ENCODE data around the gene BMPR1A.
A peak's percentile ranks its signal among the peaks of the same experiment; 100 is the strongest.
"Not testable (repeated sequence)": the region's sequence is repeated elsewhere in the genome, so short reads cannot be mapped to it uniquely, and the experiment has no call there.

Gene BMPR1A

DNA sequence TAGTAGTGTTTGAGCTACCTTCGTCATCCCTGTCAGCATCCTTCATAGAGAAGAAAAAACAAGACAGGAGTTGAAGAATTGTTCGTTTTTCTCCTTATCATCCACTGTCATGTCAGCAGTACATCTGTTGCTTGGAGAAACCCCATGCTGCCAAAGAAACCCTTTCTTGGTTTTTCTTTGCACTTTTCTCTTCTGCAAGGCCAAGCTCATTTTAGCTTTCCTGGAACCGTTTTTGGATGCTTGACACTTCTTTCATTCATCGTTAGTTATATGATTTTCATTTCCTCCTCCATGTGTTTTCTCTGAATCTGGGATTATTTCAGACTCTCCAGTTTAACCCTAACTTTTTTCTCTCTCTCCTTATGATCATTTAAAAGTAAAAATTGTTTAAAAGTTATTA lies 142.1 kb downstream of the BMPR1A start:
- DNase-seq = no peak

DNA sequence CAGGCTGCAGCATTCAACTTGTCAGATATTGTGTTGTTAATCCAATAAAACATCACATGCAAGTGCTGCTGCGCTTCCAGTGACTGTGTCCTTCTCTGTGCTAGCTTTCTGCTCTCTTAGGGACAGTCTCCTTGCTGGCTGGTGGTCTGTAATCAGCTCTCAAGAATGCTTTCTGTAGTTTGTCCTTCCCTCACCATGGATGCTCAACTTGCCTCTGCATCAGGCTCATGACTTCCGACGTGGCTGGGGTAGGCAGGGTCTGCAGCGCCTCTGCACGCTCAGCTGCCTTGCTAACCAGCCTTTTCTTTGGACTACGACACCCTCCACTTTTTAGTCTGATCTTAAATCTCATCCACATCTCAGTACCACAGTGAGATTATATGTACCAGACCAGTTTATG lies 142.7 kb downstream of the BMPR1A start:
- DNase-seq = no peak

DNA sequence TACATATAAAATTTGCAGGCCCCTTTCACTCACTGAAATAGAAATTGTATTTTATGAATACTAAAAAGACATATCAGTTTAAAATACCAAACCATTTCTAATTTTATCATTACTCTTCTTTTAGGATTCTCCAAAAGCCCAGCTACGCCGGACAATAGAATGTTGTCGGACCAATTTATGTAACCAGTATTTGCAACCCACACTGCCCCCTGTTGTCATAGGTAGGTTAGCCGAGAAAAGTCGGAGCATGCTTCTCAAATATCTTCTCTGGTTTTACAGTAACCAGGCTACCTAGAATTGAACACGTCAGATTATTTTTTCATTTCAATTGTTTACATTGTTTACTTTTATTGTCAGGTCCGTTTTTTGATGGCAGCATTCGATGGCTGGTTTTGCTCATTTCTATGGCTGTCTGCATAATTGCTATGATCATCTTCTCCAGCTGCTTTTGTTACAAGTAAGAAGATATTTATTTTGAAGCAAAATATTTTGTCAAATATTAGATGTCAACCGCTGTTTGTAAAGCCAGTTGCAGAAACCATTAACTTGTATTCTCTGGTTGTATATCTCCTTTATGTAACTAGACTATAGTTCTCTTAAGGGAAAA lies 143.4 kb downstream of the BMPR1A start:
- peak; percentile 53 for DNase-seq

DNA sequence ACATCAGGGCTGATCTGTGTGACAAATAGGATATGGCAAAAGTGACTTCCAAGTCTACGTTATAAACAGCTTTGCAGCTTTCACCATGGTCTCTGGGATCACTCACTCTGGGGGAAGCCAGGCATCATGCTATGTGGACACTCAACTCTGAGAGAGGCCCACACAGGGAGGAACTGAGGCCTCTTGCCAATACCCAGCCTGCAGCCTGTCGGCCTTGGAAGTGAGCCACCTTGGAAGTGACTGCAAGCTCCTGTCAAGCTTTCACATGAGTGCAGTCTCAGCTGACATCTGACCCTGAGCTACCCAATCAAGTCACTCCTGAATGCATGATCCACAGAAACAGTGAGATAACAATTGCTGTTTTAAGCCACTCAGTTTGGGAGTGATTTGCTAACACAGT lies 144.5 kb downstream of the BMPR1A start:
- no peak for DNase-seq

DNA sequence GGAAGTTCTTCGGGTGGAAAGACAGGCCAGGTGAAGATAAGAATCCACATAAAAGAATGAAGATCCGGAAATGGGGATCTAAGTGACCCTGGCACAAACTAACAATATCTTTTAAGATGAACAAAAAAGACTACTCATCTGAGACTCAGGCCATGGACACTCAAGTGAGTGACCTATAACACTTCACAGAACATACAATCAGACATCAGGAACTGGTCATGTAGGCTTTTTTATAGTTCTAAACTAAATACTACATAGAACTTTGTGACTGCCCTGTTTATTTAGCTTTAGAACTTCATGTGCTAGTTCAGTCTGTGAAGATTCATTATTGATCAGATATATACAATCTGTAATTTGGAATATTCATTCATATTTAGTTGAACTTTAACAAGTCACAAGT lies 148.2 kb downstream of the BMPR1A start:
- DNase-seq = no peak

DNA sequence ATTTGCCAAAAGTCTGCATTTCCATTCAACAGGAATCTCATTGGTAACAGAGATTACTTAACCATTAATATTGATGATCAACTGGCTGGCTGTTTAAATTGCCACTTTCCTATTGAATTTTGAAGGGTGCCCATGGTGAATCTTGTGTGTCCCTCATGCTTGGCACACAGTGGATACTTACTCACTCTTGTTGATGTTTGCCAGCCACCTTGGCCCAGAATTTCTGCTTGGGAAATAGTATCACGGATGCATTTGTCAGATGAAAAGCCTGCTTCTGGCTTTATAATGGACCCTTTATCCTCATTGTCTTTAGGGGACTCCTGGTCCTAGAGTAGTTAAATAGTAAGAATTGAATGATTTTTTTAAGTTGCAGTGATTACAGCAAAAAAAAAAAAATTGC lies 149.0 kb downstream of the BMPR1A start:
- no peak for DNase-seq

DNA sequence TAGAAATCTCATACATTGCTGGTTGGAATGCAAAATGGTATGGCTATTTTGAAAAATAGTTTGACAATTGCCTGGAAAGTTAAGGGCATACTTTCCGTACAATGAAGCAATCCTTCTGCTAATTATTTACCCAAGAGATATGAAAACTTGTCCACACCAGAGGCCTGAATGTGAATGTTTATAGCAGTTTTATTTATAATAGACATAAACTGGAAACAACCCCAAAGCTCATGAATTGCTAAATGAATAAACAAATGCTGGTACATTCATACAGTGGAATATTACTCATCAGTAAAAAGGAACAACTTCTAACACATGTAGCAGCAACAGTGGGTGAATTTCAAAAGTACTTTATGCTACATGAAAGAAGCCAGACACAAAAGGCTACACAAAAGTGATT lies 158.3 kb downstream of the BMPR1A start:
- no peak for DNase-seq

DNA sequence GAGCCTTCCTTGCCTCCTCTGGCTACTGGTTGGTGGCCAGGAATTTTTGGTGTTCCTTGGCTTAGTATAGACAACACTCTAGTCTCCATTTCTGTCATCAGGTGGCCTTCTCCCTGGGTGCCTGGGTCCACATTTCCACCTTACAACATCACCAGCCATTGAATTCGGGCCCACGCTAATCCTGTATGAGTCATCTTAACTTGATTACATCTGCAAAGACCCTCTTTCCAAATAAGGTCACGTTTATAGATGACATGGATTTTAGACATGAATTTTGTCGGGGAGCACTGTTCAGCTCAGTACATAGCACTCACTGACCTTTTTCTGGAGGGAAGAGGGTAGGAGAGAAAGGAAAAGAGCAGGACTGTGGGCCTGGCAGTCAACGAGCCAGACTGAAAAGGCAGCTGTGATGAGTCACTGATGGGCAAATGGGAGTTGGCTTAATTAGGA lies 161.6 kb downstream of the BMPR1A start:
- no peak for DNase-seq

DNA sequence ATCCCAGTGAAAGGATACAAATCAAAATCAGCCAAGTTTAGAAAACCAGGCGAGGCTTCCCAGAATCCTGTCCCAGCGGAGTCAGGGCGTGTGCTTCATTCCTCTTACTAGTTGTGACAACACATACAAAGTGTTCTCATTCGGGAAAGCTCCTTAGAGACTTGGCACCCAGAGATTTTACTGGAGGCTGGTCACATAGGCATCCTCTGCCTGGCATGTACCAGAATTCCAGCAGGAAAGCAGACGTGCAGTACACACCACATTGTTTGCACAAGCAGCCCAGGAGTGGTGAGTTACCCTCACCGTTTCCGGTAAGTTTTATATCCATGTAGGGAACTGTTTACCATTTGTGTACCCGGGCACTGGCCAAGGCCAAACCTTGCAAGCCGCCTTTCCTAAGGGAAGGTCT lies 166.1 kb downstream of the BMPR1A start:
- DNase-seq = no peak

DNA sequence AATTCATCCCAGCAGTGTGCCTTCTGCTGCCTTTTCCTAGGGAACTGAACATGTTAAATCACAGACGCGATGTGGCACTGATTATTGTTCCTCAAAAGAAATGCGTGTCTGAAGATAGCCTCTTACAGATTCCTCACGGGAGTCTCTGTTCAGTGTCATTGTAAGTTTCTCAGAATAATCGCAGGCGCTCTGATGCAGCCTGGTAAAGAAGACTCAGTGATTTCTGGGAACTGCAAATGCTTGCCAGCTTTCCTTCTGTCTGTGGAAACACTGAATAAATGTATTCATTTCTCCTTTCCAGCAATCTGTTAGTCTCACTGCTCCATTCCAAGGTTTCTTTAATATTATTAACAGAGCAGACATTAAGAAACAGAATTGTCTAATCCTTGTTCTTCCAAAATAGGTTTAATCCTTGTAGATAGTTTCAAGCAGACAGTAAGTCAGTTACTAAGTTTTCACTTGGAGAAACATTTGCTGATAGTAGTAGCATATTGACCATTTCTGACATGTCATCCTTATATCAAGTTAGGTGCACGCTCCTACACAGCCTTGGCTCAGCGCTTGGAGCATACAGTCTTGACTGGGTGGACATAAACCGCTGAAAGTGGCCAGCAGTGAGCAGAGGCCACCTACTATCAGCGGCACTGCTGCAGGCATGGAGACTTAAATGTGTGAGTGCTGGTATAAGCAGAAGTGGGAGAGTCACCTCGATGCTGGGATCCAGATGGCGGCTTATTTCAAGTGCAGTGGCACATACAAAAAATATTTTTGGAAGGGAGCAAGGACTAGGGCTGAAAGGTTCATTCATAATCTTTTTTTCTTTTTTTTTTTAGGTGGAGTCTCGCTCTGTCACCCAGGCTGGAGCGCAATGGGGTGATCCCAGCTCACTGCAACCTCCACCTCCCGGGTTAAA lies 173.3 kb downstream of the BMPR1A start:
- no peak for DNase-seq

DNA sequence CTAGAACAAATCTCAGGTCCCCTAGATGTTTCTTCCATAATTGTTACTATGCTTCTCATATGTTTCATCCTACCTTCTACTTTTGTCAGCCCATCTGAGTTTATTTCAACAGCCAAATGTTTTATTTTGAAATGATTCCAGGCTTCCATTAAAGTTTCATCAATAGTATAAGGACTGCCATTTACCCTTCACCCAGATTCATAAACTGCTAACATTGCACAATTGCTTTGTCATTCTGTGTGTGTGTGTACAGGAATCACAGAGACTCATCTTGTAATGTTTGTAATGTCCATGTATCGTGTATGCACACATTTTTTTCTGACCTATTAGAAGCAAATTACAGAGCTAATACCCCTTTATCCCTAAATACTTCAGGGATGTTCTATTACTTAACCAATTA lies 175.5 kb downstream of the BMPR1A start:
- DNase-seq = no peak

DNA sequence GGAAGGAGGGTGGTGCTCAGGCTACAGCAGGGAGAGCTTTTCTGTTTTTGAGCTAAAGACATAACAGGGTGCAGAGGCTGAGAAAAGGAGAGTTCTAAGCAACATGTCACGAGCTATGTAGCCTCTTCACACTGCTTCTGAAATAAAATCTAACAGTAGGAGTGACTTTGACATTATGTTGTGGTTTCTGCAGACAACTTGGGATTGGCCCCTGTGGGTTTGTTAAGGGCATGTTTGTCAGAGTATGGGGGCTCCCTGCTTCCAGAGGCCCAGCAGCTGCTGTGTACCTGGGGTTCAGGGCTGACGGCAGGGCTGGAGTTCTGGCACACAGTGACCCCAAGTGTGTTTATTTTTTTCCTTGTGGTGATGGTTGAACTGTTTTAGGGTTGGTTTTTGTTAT lies 176.3 kb downstream of the BMPR1A start:
- no peak for DNase-seq

DNA sequence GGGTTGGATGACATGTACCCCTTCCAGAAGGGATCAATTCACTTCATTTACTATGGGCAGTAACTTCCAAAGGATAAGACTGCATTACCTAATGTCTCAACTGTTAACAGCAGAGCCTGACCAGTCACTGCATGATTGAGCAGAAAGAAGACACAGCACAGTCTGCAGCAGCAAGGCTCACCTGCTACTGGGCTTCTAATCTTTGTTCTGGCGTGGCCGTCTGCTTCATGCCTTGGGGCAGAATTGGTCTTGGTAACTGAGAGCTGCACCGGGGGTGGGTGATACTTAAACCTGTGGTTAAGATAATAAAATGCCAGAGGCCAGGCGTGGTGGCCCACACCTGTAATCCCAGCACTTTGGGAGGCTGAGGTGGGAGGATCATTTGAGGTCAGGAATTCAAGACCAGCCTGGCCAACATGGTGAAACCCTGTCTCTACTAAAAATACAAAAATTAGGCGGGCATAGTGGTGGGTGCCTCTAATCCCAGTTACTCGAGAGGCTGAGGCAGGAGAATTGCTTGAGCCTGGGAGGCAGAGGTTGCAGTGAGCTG lies 177.8 kb downstream of the BMPR1A start:
- DNase-seq = not testable (repeated sequence)

DNA sequence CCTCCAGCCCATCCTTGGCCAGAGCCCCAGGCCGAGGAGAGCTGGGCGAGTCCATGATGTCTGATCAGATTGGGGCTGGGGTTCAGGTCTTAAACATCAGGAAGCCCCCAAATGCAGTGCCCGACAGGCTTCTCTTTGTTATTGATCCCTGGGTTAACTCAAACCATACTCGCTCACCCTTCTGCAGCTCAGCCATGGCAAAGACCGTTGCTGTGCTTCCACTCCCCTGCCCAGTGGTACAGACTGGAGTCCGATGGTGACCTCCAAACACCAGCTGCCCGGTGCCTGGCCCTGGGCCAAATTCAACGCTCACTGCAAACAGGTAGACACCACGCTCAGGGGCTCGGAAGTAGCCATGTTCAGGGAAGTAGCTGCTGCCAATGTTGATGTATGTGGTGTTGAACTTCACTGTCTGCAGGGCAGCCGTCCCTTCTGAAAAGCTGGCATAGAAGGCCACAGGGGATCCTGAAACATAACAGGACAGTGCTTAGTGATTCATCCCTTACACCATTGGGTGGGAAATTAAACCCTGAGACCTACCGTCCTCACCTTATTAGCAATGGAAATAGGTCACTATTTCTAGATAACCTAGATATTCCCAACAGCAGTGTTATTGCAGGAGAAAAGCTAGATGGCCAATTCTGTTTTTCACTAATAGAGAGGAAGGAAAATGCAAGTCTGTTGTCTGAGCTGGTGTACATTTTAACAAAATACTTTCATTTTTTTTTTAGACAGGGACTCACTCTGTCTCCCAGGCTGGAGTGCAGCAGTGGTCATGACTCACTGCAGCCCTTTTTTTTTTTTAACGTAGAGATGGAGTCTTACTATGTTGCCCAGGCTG lies 180.5 kb downstream of the BMPR1A start:
- DNase-seq = no peak

DNA sequence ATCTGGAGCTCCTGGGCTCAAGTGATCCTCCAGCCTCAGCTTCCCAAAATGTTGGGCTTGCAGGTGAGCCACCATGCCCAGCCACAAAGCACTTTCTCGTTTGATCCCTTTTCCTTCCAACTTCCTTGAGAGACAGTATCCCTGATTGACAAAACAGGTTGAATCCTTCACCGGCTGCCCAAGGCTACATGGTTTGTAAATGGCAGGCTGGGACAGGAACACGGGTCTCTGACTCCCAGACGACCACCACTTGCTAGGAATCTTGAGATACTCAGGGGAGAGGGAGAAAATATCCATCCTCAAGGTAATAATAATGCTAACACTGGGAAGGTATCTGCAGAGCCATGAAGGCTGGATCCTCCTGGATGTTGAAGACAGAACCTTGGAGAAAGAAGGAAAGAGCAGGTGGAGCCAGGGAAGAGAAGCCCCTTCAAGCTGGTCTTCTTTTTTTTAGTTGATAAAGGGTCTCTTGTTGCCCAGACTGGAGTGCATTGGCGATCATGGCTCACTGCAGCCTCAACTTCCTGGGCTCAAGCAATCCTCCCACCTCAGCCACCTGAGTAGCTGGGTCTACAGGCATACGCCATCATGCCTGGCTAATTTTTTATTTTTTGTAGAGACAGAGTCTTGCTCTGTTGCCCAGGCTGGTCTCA lies 181.2 kb downstream of the BMPR1A start:
- DNase-seq = no peak

DNA sequence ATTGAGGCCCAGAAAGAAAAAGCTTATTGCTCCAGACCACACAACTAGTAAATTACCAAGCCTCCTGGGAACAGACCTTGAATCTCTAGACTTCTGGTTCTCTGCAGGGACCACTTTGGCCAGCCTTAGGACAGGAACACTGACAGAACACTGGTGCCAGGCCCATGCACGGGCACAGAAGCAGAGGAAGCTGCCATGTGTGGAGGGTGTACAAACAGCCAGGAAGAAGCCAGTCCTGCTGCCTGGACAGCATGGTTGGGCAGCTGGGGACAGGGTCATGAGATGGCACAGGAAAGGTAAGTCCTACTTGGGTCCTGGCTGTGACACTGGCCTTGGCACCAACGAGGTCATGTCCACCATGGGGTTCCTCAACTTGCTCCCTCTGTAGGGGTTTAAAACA lies 181.8 kb downstream of the BMPR1A start:
- DNase-seq = no peak

DNA sequence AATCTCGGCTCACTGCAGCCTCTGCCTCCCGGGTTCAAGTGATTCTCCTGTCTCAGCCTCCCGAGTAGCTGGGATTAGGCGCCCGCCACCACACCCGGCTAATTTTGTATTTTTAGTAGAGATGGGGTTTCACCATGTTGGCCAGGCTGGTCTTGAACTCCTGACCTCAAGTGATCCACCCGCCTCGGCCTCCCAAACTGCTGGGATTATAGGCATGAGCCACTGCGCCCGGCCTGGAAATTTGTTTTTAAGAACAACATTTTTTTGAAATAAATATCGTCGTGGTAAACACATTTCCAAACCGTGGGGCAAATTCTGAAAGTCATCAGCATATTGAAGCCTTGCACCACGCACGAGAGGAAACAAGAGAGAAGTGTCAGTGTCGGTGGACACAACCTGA lies 183.7 kb downstream of the BMPR1A start:
- DNase-seq = not testable (repeated sequence)

DNA sequence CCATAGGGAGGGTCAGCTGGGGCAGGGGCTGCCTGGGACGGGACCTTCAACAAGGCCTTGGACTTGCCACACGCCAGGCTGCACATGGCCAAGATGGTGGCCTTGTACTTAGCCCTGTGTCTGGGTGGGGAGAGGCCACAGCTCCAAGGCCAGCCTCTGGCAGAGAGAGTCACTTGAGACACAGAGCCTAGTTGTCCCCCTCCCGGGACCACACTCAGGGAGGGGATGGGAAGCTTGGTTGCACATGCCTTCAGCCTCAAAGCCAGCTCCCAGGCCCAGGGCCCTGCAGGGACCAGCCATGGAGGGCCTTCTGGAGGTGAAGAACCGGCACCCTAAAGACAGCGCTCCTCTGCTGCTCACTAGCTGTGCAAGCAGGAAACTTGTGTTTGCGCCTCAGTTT lies 184.3 kb downstream of the BMPR1A start:
- DNase-seq = no peak

DNA sequence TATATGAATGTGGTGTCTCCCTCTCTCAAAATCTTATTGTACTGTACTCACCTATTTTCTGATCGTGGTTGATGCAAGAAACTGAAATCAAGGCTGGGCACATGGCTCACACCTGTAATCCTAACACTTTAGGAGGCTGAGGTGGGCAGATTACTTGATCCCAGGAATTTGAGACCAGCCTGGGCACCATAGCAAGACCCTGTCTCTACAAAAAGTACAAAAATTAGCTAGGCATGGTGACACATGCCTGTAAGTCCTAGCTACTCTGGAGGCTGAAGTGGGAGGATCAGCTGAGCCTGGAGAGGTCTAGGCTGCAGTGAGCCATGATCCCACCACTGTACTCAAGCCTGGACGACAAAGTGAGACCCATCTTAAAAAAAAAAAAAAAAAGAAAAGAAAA lies 185.0 kb downstream of the BMPR1A start:
- no peak for DNase-seq

DNA sequence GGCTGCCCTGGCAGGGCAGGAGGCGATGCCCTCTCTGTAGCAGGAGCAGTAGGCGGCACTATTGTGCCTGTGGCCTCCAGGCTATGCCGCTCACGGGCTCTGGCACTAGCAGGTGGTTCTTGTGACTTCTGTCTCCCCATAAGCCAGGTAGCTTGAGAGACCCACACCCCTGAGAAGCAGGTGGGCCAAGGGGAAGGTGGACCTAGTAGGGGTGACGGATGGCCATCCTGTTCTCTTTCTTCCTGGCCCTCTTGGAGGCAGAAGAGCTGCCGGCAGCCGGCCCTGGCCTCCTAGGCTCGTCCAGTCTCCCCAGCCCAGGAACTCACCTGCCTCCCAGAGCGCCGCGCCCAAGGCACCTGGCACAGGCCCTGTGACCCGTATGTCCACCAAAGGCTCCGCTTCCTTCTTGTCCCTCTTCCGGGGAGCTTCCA lies 185.6 kb downstream of the BMPR1A start:
- DNase-seq = no peak

DNA sequence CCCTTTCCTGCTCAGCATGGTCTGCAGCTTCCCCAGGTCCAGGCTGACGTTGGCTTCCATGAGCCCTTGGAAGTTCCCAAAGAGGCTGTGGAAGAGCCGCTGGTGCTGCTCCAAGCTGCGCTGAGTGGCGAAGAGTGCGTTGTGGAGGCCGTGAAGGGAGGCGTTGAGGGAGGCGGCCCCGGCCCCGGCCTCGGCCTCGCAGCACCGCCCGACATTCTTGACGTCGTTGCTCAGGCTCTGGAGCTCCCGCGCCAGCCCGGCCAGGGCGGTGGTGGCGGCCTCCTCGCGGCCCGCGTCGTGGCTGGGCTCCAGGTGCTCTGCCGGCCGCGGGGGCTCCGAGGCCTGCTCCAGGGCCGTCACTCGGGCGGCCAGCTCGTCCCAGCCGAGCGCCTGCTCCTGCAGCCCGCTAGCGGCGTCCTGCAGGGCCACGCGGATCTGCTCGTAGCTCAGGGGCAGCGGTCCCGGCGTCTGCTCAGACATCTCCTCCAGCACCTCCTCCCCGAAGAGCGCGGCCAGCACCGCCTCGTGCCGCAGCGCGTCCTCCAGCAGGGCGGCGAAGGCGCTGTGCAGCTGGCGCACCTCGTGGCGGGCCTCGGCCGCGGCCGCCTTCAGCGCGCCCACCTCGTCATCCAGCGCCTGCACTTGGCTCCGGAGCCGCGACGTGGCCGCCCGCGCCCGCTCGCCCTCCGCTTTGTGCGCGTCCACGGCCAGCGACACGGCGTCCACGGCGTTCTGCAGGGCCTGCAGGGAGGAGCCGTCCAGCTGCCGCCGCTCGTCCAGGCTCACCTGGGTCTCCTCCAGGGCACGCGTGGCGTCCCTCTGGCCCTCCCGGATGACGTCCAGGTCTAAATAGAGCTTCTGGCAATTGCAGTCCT lies 186.3 kb downstream of the BMPR1A start:
- no peak for DNase-seq

Measured in hematopoietic multipotent progenitor cell treated with erythropoietin and hydrocortisone succinate and interleukin-3 and kit ligand, for 8 days (in vitro differentiated cells).